Measurements from ENCODE around the gene C1QB.

DNA sequence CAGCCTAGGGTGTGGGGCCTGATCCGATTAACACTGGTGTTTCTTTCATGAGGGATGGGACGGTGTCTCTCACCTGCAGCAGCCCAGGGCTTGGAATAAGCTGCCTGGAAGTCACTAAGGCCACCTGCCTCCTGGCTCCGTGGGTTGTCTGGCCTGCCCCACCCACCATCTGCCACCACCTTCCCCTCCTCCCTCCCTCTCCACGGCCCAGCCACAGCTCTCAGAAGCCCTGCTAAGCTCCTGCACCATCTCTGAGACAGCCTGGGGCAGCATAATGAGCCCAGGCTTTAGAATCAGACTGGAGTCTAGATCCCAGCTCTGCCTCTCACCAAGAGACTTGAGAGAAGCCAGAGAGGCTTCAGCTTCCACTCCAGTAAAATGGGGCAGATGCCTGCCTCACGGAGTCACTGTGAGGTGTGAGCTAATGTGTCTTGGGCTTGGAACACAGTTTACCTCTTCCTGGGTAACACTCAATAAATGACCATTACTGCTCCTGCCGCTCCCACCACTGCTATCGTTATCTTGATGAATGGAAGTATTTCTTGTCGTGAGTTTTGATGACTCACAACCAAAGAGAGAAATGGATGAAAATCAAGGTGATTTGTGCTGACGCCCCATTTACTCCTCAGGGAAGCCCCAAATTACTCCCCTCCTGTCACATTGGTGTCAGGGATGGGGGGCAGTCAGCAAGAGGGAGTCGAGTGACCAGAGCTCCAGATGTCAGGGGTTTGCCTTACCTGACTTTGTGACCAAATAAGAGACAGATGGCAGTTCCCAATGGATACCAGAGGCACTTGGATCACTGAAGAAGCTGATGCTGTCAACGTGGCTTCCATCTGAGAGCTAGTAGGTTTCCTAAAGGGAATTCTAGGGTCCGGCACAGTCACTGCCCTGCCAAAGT lies 40.1 kb upstream of the C1QB start:
- TF ChIP-seq, protein P1, sequence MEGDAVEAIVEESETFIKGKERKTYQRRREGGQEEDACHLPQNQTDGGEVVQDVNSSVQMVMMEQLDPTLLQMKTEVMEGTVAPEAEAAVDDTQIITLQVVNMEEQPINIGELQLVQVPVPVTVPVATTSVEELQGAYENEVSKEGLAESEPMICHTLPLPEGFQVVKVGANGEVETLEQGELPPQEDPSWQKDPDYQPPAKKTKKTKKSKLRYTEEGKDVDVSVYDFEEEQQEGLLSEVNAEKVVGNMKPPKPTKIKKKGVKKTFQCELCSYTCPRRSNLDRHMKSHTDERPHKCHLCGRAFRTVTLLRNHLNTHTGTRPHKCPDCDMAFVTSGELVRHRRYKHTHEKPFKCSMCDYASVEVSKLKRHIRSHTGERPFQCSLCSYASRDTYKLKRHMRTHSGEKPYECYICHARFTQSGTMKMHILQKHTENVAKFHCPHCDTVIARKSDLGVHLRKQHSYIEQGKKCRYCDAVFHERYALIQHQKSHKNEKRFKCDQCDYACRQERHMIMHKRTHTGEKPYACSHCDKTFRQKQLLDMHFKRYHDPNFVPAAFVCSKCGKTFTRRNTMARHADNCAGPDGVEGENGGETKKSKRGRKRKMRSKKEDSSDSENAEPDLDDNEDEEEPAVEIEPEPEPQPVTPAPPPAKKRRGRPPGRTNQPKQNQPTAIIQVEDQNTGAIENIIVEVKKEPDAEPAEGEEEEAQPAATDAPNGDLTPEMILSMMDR (IDR thresholded peaks at IDR 0.05; ENCODE audit: insufficient read depth, low read length), result no peak
- TF ChIP-seq POLR2AphosphoS5 (IDR thresholded peaks at IDR 0.05; ENCODE audit: low read depth), result no peak

All from HL-60 (cell line).